Colonic mucosa (tissue), 4 donors: ENCODE results near the gene DBNDD1. TPM values are rescaled to one million over a fixed set of nuclear protein-coding genes. Genes with fewer than 3 reads are reported as not detected.
A peak's percentile ranks its signal among the peaks of the same experiment; 100 is the strongest.

ENCODE experiments used
- DNase-seq: peaks from one replicate; pipeline ENCODE4 v3.0.0-alpha.2; 2020
- H3K27ac ChIP-seq: fragments of 200-600 bp; one replicate; pipeline ENCODE4 v1.8.0; 2021
- H3K27me3 ChIP-seq: fragments of 200-600 bp; one replicate; pipeline ENCODE4 v1.8.0; 2021
- H3K36me3 ChIP-seq: fragments of 200-600 bp; one replicate; pipeline ENCODE4 v1.8.0; 2021
- H3K4me1 ChIP-seq: fragments of 200-600 bp; one replicate; pipeline ENCODE4 v1.8.0; 2021; ENCODE audit warnings: mild to moderate bottlenecking
- H3K4me3 ChIP-seq: fragments of 200-600 bp; one replicate; pipeline ENCODE4 v1.8.0; 2021
- H3K9ac ChIP-seq, 2 donors: one replicate each; pipeline ENCODE4 v1.7.0; 2013; ENCODE audit warnings: control low read depth in 2 of 2, low read depth in 2 of 2, low read length in 2 of 2
- H3K9me3 ChIP-seq: fragments of 200-600 bp; one replicate; pipeline ENCODE4 v1.8.0; 2021
- CTCF ChIP-seq: fragments of 200-600 bp; IDR thresholded peaks from one replicate; pipeline ENCODE4 v1.8.0; 2022; ENCODE audit warnings: antibody characterized with exemption, mild to moderate bottlenecking
- intact Hi-C: fragments of 100-400 bp; cut with DNase I; formaldehyde crosslinking; loops from one replicate; pipeline ENCODE4 v1.14.1; 2022
- total RNA-seq, 2 donors: library from RNA; stranded (reverse); fragmentation: NEBNext Ultra II Directional in 1 of 2; extraction: Animal tissue kit (Norgen Biotek cat#: 25700) in 1 of 2; gene quantifications; one replicate each; pipeline ENCODE4 v1.2.1, GENCODE V29; 2021
- donor health status: healthy.
- donor health status: DM: no; HTN: no; CAD: no.
- donor health status: DM: no; HTN: no; CAD: no.

The DBNDD1 gene
- total RNA-seq, 2 donors from 2014 or later: 2.2 to 5.5 TPM

DNA sequence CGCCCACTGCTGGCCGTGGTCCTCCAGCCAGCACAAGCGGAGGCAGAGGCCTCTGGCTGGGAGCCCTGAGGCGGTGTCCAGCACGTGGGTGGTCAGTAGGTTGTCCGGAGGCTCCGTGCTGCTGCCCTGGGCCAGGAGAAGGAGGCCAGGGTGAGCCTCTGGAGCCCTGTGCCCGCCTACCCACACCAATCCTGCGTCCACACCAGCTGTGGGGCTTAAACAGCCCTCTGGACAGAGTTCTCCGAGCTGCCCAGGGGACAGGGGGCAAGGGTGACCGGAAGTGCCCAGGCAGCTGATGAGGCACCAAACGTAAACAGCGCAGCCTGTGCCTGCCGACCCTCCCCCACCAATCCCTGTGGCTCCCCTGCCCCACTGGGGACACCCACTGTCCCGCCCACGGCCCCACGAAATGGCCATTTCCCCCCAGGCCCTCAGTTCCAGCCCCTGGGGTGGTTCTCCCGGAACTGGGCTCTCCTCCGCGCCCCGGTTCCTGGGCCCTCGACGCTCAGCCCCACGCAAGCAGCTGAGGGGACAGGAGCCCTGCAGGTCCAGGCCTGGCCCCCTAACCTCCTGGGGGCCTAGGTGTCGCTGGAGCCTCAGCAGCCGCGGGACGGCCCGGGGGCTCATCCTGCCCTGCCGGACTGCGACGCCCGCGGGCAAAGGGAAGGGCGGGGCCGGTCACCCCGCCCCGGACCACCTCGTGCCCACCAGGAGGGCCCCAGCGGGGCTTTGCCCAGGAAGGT lies 27.9 kb upstream of the DBNDD1 start:
- Histone ChIP-seq H3K4me3 (peak overlapping the region; percentile 36), H3K9me3 (no peaks in the 10 kb centered on the region), H3K4me1 (peaks cover 10% of the 10 kb centered on the region), H3K9ac (peak overlapping the region in 1 of 2 donors; percentile 55), H3K27me3 (no peaks in the 10 kb centered on the region), H3K27ac (no peak overlapping the region), H3K36me3 (peaks cover 7% of the 10 kb centered on the region)
- DNase-seq: no peak
- intact Hi-C loops: no loop called here
- no peak for TF ChIP-seq CTCF

DNA sequence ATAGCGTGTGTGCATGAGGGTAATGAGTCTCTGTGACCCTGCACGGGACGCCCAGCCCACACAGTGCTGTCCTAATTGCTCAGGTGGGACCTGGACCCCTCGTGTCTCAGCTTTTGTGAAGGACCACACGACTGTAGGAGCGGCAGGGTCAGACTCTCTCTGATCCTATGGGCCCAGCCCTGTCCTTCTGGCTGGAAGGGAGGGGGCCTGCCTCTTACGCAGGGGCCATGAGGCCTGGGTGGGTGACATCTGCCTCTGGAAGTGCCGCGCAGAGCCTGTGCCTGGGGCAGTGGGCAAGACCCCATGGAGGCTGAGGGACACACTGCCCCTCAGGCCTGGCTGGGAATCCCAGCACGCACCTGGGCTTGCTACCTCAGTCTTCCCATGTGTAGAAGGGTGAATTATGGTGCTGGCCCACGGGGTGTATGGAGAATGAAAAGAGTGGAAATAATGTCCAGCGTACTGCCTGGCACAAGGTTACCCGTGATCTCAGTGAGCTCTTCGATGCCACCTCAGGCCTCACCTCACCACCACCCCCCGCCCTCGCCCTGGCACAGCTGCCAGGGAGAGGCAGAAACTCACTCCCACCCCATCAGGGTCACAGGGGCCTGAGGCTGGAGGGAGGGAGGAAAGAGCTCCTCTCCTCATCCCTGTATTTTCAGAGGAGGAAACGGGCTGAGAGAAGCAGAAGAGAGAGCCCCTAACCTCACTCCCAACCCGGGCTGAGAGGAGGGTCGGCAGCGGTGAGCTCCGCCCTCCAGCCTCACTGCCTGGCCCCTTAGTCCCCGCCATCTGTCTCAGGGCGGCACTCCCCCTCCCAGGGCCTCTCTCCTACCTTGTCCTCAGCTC lies 27.1 kb upstream of the DBNDD1 start:
- Histone ChIP-seq H3K4me3 (peak overlapping the region; percentile 36), H3K4me1 (peaks cover 10% of the 10 kb centered on the region), H3K9ac (no peak overlapping the region), H3K9me3 (no peaks in the 10 kb centered on the region), H3K36me3 (peaks cover 7% of the 10 kb centered on the region), H3K27me3 (no peaks in the 10 kb centered on the region), H3K27ac (no peak overlapping the region)
- no peak for DNase-seq
- TF ChIP-seq CTCF: no peak
- intact Hi-C loops: no loop called here

DNA sequence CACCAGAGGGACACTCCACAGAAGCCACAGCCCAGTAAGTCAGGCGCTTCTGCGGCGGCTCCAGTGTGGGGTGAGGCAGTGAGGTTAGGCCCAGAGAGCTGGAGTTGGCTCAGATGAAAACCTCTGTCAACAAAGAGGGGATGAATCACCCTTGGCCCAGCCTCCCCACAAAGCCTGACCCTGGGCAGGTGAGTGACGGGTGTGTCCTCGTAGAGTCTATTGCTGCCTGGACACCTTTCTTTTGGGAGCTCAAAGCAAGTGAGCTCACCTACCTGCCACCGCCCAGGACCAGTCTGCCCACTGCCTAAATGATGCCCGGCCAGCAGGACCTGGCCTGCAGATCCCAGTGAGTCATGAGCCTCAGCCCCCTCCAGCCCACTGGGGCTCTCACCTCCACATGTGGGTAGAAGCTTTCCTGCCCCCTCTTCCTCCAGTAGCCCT lies 24.9 kb upstream of the DBNDD1 start:
- intact Hi-C loops: no loop called here
- Histone ChIP-seq H3K9ac (no peak overlapping the region), H3K4me1 (peaks cover 10% of the 10 kb centered on the region)

DNA sequence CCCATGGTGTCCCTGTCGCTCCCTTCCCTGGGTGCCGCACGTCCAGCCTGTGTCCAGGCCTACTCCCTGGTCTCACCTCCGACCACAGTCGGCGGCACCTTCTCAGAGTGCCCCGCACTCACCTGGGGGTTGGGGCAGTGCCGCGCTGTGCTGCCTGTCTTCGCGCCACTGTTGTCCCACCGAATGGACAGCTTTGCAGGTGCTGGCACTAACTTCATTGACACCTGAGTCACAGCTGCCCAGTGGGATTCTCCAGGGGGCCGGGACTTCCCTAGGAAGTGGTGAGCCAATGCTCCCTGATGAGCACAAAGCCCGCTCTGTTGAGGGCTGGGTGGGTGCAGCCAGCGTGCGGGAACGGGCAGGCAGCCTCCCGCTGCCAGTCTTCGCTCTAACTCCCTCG lies 24.3 kb upstream of the DBNDD1 start:
- no peak overlapping the region for H3K9ac ChIP-seq
- intact Hi-C loops: no loop called here
- no peak overlapping the region for H3K27ac ChIP-seq
- no peak for DNase-seq
- no peaks in the 10 kb centered on the region for H3K27me3 ChIP-seq
- no peaks in the 10 kb centered on the region for H3K9me3 ChIP-seq
- H3K4me3 ChIP-seq: no peak overlapping the region
- peaks cover 10% of the 10 kb centered on the region for H3K4me1 ChIP-seq
- no peak for TF ChIP-seq CTCF
- peaks cover 7% of the 10 kb centered on the region for H3K36me3 ChIP-seq

More for the DNA sequence above, 24.9 kb upstream of the DBNDD1 start:
- Histone ChIP-seq H3K9me3 (no peaks in the 10 kb centered on the region), H3K36me3 (peaks cover 7% of the 10 kb centered on the region), H3K4me3 (no peak overlapping the region), H3K27ac (peak overlapping the region; percentile 12), H3K27me3 (no peaks in the 10 kb centered on the region)
- peak; percentile 83 for DNase-seq
- no peak for TF ChIP-seq CTCF

DNA sequence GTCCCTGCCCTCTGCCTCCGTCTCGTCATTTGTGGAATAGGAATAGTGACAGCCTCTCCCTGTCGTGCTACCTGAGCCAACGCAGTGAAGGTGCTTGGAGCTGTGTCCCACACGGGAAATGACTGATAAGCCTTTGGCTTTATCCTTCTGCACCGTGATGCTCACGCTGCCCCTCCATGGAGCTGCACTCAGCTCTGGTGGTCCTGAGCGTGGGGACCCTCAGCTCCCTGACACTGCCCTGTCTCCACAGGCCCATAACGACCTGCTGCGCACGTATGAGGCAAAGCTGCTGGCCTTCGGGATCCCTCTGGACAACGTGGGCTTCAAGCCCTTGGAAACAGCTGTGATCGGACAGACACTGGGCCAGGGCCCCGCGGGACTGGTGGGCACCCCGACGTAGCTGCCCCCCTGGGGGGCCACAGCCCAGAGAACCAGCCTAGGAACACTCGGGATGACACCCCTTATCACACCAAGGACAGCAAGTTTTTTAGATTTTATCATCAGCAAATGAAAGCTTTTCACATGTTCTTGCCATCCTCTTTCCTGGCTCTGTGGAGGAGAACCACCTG lies 23.8 kb upstream of the DBNDD1 start:
- no peaks in the 10 kb centered on the region for H3K27me3 ChIP-seq
- no peak for TF ChIP-seq CTCF
- no peak overlapping the region for H3K27ac ChIP-seq
- no peak overlapping the region for H3K9ac ChIP-seq
- peaks cover 10% of the 10 kb centered on the region for H3K4me1 ChIP-seq
- intact Hi-C loops: no loop called here
- DNase-seq: no peak
- H3K36me3 ChIP-seq: peaks cover 7% of the 10 kb centered on the region
- no peak overlapping the region for H3K4me3 ChIP-seq
- no peaks in the 10 kb centered on the region for H3K9me3 ChIP-seq
